CD4-positive, alpha-beta T cell treated with Interferon gamma for 1 hour (primary cell): ENCODE results near the gene RAPGEF1.
A peak's percentile ranks its signal among the peaks of the same experiment; 100 is the strongest.

Experiments
- DNase-seq: peaks from one replicate; pipeline ENCODE4 v3.0.0-alpha.2; 2020

Gene RAPGEF1

DNA sequence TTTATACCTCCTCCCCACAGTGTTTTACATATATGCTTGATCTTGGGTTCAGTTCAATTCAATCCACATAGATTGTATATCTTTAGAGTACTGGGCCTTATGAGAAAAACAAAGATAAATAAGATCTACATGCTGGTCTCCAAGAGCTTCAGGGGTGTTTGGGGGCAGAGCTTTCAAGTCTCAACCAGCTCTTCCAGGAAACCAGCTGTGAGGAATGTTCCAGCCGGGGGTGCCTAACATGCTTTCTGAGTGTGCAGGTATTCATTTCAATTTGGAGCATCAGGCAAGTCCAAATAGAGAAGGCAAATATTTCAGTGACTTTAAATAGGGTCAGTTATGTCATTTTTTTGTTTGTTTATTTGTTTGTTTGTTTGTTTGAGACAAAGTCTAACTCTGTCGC, 5.7 kb upstream of the RAPGEF1 start:
- DNase-seq, result no peak

DNA sequence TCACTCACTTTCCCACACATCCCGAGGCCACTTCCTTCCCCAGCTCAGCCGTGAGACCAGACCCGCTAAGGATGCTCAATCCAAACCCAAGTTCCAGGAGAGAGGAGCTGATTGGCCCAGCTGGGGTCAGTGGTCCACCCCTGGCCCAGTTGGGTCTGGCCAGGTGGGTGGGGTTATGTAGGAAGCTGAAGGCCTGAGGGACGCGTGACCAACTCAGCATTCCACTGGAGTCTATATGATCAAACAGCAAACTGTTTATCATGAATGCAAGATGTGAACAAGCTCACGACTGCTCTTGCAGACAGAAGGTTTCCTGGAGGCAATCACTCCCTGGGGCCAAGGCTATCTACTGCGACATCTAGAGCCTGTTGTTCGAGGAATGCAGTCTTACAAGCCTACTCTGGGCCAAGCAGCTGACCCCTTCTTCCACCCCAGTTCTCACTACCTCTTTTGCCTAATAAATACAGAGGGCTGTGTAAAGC, 4.9 kb upstream of the RAPGEF1 start:
- DNase-seq, result no peak

DNA sequence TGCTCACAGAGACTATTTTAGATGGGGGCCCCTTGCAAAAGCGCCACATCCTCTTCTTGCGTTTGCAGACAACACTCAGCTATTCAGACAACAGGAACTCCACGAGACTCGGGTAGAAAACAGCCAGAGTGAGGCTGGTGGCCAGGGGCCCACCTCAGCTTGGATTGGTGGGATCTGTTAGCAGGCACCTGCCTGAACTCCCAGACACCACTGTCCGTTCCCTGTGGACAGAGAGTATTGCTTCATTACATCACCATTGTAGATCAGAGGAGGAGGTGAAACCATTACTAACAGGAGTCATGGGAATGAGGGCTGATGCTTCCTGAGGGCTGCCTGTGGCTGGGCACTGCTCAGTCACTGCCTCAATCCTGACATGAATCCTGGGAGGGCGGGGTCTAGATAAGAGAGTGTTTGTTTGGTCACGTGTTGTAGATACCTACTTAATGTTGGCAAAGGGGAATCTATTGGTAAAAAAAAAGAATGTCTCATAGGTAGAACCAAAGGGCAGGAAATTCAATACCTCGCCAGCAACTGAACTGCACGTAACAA, 4.4 kb upstream of the RAPGEF1 start:
- DNase-seq, result peak; percentile 33

DNA sequence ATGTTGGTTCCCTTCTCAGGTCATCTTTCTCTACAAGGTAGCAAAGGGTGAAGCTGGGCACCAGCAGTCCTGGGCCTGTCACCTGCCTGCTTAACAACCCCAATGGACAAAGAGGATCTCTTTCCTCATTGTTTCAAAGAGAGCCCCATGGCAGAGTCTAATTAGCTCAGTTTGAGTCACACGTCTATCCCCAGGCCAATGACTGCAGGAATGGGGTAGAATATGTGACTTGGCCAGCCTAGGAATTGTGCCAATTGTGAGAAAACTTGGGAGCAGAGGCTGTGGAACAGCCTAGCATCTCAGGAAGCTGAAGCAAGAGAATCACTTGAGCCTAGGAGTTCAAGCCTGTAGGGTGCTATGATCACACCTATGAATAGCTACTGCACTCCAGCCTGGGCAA, 3.6 kb upstream of the RAPGEF1 start:
- no peak for DNase-seq

DNA sequence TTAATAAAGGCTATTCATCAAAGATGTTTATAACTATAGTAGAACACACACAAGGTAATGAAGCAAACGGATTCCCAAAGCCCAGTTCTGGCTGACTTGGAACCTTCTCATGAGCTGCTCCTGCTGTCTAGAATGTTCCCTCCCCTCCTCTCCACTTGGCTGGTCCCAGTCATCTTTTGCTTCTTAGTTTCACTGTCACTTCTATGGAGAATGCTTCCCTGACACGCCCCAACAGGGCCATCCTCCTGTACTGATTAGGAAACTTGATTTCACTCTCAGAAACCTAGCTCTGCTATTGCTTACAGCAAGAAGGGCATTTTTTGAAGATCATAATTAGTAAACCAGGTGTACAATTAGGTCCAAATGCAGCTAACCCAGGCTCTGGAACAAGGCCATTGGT, 3.2 kb upstream of the RAPGEF1 start:
- no peak for DNase-seq

DNA sequence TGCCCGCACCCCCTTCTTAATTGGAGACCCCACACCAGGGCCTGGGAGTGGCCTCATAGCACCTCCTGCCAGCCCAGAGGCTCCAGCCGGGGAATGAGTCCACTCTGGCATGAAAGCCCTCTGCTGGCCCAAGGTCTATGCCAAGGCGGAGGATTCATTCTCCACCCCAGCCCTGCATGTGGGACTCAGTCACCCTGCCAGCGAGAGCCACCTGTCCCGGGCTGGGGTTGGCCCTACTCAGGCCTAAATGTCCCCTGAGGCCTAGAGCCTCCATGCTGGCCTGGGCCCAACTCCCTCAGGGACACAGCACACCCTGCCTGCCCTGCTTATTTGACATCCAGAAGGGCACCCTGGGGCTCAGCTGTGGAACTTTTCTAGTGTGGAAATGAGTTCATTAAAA, 1.0 kb upstream of the RAPGEF1 start:
- no peak for DNase-seq

DNA sequence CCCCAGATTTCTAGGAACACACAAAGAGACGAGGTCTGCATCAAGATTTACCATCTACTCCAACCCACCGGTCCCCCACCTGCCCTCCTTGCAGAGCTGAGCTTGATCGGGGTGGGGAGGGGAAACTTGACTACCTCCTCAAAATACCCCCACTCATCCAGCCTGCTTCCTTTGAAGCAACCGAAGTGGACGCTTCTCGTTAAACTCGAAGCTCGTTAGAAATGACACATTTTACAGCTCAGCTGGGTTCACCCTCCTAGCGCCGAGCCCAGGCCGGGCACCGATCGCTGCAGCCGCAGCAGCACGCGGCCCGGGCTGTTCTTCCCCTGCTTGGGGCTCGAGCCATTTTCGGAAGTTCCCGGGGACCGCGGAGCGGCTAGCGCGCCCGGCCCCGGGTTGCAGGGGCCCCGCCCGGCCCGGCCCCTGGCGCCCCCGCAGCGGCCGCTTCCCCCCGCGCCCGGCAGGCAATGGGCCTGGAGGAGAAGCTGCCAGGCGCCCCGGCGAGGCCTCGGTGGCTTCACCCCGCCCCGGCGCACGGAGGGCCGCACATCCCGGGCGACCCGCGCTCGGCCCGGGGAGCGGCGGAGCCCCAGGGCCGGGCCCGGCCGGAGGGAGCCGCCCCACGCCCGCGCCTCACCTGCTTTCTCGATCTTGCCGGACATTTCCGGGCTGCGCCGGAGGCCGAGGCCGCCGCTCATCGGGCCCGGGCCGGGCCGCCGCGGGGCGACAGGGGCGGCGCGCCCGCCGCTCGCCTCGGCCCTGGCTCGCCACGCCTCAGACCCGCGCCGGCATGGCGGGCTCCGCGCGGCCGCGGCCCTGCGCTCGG, 530 bp downstream of the RAPGEF1 start:
- peak; percentile 45 for DNase-seq

DNA sequence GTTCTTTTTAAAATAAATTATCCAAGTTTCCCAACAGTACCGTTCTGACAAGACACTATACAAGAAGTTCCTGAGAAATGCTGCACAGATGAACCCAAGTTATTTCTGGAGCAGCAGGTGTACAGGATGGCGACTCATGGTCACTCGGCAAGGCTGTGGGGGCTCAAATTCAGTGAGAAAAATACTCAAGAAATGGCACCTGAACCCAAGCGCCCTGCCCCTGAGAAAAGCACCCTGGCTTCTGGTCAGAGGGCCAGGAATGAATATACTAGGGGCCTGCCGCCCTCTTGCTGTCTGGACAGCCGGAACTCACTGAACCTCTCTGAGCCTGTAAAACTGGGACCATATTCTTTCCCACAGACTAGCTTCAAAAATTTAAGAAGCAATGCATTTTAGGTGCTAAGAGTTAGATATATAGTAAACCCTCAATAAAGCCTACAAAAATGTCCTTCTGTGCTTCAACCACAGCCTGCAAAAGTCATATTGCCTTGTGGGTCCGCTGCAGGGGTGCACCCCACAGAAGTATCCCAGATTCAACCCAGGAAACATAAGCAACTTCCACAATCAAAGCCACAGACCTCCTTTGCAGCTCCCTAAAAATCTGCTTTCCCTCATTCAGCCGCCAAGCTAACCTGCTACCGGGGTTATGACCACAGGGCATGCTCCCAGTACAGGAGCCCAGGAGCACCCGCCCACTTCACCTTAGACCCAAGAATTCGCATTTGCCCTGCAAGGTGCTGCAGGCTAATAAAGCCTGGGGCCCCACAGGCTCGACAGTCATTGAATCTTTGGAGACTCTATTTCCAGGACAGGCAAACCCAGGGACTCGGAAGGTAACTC, 1.4 kb downstream of the RAPGEF1 start:
- DNase-seq, result no peak

DNA sequence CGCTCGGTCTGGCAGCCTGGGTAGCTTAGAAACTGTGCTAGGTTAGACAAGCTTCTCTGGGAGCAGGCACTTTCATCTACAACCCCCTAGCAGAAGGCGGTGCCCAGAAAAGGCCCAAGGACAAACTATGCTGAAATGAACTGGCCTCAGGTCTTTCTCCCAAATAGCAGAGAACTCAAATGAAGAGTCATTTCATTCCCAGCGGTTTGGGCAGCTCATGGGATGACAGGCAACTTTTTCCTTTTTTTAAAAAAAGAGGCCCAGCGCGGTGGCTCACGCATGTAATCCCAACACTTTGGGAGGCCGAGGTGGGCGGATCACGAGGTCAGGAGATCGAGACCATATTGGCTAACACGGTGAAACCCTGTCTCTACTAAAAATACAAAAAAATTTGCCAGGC, 2.5 kb downstream of the RAPGEF1 start:
- DNase-seq, result no peak

DNA sequence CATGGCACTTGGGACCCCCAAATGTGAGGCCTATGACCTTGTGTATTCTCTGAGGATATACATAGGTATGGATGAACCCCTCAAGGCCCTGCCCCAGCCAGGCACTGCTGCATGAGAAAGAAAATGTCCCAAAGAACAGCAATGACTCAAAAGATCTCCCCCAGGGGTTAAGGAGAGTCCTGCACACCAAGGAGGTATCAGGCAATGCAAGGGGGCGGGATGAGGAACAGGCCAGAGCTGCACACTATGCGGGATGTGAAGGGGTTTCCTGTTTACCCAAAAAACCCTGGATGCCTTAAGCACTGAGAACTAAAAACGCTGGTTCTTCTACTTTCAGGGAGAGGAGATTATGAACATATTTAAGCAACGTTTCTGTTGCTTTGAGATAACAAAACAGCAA, 3.4 kb downstream of the RAPGEF1 start:
- no peak for DNase-seq

DNA sequence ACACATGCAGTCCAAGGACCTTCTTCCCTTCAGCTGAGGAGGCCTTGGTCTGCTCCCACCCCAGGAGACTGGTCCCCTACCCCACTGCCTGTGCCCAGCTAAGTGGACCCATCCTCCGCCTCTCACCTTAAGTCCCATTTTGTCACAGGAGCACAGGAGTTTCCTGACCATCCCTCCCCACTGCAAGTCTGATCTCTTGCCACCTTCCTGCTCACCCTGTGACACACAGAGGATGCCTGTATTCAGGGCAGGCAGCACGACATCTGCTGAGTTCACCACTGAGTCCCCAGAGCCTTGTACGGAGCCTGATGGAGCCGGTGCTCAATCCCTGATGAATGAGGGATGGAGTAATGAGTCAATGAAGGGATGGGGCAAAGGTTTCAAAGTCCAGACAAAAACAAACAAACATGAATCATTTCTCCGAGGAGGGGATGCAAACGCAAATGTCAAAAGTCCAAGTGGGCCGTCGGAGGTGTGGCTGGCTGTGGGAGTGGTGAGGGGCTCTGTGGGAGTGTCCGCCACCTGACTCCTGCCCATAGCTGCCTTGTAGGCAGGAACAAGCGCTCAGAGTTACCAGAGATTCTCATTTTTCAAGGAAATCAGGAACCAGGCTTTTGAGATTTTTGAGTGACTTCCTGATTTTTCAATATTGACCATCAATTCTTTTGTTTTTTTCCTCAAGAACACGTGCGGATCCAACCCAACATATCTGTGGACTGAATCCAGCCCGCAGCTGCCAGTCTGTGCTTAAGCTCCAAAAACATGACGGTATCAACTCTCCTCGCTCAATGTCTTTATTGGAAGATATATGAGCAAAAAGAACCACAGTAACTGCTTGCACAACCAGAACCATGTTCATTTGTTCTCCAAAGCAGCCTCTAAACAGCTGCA, 4.4 kb downstream of the RAPGEF1 start:
- DNase-seq, result no peak

DNA sequence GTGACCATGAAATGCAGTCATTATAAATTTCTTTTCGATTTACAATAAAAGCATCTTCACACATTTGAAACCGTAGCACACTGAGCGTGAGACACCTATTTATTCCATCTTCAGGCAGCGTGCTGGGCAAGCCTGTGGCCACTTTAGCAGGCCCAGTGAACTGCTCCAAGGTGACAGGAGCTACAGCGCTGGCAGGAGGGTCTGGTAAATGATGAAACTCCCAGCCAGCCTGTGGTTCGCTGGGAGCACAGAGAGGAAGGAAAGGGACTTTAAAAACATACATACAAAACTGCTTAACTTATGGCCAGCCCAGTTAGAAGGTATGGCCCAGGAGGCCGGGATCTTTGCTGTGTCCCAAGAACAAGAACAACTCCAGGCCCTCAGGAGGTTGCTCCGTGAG, 5.1 kb downstream of the RAPGEF1 start:
- no peak for DNase-seq

DNA sequence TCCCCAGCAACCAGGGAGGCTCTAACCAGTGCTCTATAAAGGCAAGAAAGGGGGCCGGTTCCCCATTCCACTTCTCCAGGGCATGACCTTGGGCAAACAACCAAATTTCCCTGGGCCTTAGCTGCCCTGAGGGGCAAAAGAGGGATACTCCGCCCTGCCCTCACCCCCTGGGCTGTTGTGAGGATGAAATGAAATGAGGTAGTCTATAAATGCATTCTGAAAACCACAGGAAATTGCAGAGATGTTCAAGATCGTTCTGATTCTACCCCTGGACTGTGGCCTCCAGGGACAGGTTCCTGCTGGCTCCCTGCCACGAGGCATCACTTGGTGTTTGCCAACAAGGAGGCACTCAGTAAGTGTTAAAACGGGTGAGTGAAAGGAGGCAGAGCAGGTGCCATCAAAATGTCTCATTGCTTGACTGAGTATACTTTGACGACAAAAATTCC, 5.7 kb downstream of the RAPGEF1 start:
- peak; percentile 60 for DNase-seq

DNA sequence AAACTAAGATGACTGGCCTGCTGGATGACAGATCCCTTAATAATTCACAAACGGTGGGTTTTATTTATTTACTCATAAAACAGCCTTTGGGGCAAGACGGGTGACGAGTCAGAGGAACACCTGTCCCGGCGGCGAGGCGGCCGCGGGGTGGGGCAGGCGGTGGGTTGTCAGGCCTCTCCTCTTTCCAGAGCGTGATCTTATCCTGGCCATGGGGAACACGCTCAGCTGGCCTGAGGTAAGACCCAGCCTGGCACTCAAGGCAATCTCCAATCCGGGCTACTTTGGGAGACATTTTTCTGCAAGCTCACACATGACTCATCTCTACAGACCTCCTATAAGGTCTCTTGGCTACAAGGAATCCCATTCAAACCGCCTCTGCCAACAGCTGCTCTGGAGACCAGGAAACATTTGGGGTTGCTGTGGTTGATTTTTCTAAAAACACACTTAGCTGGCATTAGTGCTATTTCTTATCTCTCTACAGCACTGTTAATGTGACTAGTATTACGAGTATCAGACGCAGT, 6.3 kb downstream of the RAPGEF1 start:
- DNase-seq, result peak; percentile 39

DNA sequence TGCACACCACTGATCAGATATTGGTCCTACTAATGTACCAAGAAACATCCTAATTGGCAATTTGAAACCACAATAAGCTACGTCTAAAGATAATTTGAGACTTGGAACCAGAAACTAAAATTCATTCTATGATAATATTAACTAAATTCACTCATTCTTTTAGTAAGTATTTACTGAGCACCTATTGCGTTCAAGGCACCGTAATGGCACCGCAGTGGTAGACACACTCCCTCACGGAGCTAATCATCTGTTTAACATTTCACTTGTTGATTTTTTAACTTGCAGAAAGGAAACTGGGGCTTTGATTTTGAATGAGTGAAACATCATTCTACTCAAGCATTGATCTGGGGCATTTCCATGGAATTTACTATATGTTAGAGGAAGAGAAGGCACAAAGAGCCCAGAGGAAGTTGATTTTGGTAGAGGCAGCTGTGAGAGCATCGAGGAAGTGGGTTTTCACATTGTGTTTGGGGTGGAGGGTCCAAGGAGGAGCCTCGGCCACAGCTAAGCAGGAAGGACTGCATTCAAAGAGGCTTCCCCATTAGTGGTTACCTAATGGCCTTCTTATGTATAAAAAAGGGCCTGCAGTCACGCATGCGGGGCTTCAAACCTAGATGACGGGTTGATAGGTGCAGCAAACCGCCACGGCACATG, 7.1 kb downstream of the RAPGEF1 start:
- peak; percentile 72 for DNase-seq

DNA sequence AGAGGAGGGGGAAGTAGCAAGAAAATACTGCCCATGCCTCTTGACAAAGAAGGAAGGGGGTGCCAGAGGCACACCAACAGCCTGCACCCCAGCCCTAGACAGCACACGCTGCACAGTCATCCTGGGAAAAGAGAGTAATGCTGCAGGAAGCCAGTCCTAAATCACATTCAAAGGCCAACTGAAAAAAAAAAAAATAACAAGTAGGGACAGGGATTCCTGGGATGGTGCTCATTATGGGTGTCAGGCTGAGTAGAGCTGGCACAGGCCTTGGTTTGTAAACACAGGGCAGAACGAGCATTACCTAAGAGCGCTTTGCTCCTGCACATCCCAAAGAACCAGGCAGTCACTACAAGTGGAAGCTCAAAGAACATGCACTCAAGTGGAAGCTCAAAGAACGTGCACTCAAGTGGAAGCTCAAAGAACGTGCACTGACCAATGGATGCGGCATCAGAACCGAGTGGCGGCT, 7.8 kb downstream of the RAPGEF1 start:
- no peak for DNase-seq

DNA sequence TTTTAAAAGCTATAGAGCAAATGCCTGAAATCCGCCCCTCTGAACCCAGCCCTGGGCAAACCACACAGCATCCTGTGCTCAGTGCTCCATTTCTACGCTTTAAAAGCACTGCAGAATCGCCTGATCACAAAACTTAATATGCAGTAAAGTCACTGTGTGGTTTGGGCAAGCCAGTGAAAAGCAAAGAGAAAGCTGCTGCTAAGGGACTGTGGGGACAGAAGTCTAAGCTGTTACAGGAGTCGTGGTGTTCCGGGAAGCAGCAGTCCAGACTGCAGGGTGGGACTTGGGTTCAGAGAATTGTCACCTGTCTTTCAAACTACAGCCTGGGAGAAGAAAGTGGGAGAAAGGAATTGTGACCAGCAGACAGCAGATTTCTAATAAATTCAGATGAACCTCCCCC, 8.2 kb downstream of the RAPGEF1 start:
- no peak for DNase-seq

DNA sequence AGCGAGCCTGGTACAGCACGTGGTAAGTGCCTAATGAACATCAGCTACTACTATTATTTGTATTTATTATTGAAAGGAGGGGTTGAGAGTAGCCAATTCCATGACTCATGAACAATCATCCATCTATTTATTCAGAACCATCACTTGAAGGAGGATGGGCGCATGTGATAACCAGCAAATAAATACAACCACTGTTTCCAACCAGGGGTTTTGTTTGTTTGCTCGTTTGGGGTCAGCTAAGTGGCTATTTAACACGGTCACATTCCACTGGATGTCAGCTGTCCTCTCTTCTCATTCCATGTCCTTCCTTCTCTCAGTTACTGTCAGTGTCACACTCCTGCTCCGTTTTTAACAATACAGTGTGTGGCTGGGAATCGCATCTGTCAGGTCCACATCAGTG, 8.6 kb downstream of the RAPGEF1 start:
- no peak for DNase-seq

DNA sequence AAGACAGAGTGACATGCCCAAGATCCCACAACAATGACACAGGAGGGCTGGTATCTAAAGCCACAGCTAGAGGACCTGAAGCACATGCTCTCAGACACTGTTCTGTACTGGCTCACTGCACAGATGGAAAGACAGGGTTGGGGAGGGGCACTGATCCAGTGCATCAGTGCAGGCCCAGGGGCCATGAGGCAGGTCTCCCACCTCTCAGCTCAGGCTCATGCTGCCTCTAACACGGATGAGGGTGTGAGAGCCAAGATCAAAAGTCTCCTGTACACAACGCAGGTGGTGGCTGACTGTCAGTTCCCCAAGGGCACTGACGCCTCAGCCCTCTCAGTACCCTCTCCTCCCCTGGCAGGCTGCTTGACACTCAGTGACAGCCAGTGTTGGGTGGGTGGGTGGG, 10.9 kb downstream of the RAPGEF1 start:
- DNase-seq, result peak; percentile 80

DNA sequence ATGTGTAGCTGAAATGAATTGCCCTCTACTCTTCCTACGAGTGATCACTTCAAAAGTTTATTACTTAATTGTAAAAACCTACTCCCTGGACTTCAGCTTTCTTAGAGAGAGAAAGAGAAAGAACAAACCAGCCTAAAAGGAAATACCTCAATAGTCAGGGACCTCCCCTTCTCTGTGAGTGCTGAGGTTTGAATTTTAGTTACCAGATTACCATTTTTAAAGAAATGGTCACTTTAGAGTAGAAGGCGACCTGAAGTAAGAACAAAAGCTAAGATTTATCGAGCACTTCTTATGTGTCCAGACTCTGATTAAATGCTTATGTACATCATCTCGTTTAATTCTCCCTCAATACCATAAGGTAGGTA, 11.3 kb downstream of the RAPGEF1 start:
- no peak for DNase-seq

DNA sequence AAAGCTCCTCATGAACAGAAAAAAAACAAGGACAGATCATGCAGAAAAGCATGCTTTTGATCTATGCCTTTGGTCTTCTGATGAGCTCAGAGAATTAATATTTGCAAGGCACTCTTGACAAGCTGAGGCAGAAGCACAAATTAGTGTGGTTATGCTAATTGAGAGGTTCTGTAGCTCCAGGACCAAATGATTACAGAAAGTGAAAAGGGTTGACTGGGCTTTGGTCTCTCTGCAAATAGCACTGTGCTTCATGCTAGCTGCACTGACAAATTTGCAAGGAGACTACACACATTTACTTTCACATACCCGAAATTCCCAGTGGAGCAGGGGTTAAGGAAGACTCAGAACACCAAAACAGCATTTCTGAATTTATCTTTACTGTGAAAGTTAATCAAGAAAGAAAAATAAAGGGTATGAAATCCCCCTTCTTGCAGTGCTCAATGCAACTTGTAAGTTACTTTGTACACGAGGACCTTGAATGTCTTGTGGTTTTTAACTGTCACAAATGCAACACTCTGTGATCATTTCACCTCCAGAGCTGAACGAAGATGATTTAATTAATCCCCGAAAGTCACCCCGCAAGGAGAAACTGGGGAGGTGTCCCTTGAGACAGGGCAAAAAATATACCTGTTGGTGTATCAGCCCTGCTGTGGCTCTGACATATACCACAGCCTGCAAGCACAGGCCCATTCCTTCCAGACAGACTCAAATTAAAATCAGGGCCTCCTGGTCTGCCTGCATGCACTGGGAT, 11.9 kb downstream of the RAPGEF1 start:
- no peak for DNase-seq
